Measurements from ENCODE around the gene ARHGEF38. TPM values are rescaled to one million over a fixed set of nuclear protein-coding genes. Genes with fewer than 3 reads are reported as not detected.
"Not testable (repeated sequence)": the region's sequence is repeated elsewhere in the genome, so short reads cannot be mapped to it uniquely, and the experiment has no call there.

Gene ARHGEF38
- total RNA-seq, 3 donors from 2014 or later: not detected

GRCh38 chr4:105607876-105608275, 55.5 kb downstream of the ARHGEF38 start:
- H3K4me3 Mint-ChIP-seq: no peak overlapping the region
- no peaks in the 10 kb centered on the region for H3K9me3 Mint-ChIP-seq
- H3K27me3 Mint-ChIP-seq (ENCODE audit: low read depth): peaks cover 6% of the 10 kb centered on the region
- no peaks in the 10 kb centered on the region for H3K4me1 Mint-ChIP-seq (ENCODE audit: low read depth)
- DNase-seq: no peak
- ATAC-seq: no peak
- H3K36me3 Mint-ChIP-seq (ENCODE audit: insufficient read depth): no peaks in the 10 kb centered on the region

- not testable (repeated sequence) for DNase-seq; H3K36me3 Mint-ChIP-seq (ENCODE audit: insufficient read depth); H3K9me3 Mint-ChIP-seq; H3K4me1 Mint-ChIP-seq (ENCODE audit: low read depth); H3K27me3 Mint-ChIP-seq (ENCODE audit: low read depth); ATAC-seq; H3K4me3 Mint-ChIP-seq
These were observed 57.4 kb downstream of the ARHGEF38 start for GRCh38 chr4:105609819-105610218.

- H3K9me3 Mint-ChIP-seq: no peaks in the 10 kb centered on the region
- no peaks in the 10 kb centered on the region for H3K4me1 Mint-ChIP-seq (ENCODE audit: low read depth)
- no peak for DNase-seq
These were observed 60.9 kb downstream of the ARHGEF38 start for GRCh38 chr4:105613306-105613705.

DNA sequence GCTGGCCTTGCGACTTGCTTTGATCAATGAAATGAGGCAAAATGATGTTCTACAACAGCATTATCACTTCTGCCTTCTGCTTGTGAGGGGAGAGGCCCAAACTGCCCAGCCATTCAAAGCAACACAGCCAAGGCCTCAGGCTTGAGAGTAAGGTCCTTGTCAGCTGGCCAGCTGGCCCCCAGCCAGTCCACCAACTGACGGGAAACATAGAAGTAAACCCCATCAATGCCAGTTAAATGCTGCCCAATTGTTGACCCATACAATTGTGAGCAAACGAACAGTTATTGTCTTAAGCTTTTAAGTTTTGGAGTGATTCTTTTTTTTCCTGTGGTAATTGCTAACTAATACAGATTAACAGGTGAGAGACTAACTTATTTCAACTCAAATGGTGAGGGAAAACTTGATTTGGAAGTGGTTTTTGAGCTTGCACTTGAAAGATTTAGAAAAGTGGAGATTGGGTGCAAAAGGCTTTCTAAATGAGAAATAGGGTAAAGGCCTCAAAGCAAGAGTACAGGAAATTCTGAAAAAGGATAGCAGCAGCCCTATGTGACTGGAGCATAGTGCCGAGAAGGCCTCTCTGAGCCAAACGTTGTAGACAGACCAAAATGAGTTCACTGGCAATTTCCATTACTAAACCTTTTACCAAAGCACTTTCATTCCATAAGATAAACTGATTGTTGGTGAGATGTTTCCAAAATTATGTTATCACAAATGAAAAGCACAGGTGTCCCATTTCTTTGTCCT, 66.9 kb downstream of the ARHGEF38 start:
- H3K36me3 Mint-ChIP-seq (ENCODE audit: insufficient read depth): no peaks in the 10 kb centered on the region
- ATAC-seq (no peak), DNase-seq (no peak)
- no peak overlapping the region for H3K4me3 Mint-ChIP-seq
- H3K4me1 Mint-ChIP-seq (ENCODE audit: low read depth): no peaks in the 10 kb centered on the region
- no peaks in the 10 kb centered on the region for H3K9me3 Mint-ChIP-seq
- no peaks in the 10 kb centered on the region for H3K27me3 Mint-ChIP-seq (ENCODE audit: low read depth)

More at GRCh38 chr4:105613306-105613705, 60.9 kb downstream of the ARHGEF38 start:
- H3K36me3 Mint-ChIP-seq (ENCODE audit: insufficient read depth): no peaks in the 10 kb centered on the region
- peaks cover 6% of the 10 kb centered on the region for H3K27me3 Mint-ChIP-seq (ENCODE audit: low read depth)
- no peak overlapping the region for H3K4me3 Mint-ChIP-seq
- ATAC-seq: no peak

GRCh38 chr4:105620640-105621323, 68.4 kb downstream of the ARHGEF38 start:
- Mint-ChIP-seq H3K9me3 (no peaks in the 10 kb centered on the region), H3K4me1 (ENCODE audit: low read depth) (no peaks in the 10 kb centered on the region), H3K27me3 (ENCODE audit: low read depth) (no peaks in the 10 kb centered on the region), H3K4me3 (no peak overlapping the region), H3K36me3 (ENCODE audit: insufficient read depth) (no peaks in the 10 kb centered on the region)
- DNase-seq (no peak), ATAC-seq (no peak)

GRCh38 chr4:105622269-105622668, 69.8 kb downstream of the ARHGEF38 start:
- H3K4me1 Mint-ChIP-seq (ENCODE audit: low read depth): no peaks in the 10 kb centered on the region
- H3K9me3 Mint-ChIP-seq: no peaks in the 10 kb centered on the region
- H3K27me3 Mint-ChIP-seq (ENCODE audit: low read depth): peaks cover 7% of the 10 kb centered on the region
- ATAC-seq (no peak), DNase-seq (no peak)
- no peaks in the 10 kb centered on the region for H3K36me3 Mint-ChIP-seq (ENCODE audit: insufficient read depth)
- no peak overlapping the region for H3K4me3 Mint-ChIP-seq

GRCh38 chr4:105623099-105623498, 70.7 kb downstream of the ARHGEF38 start:
- Mint-ChIP-seq H3K4me1 (ENCODE audit: low read depth) (no peaks in the 10 kb centered on the region), H3K4me3 (no peak overlapping the region), H3K27me3 (ENCODE audit: low read depth) (peaks cover 8% of the 10 kb centered on the region), H3K9me3 (no peaks in the 10 kb centered on the region), H3K36me3 (ENCODE audit: insufficient read depth) (no peaks in the 10 kb centered on the region)
- DNase-seq: no peak
- no peak for ATAC-seq

DNA sequence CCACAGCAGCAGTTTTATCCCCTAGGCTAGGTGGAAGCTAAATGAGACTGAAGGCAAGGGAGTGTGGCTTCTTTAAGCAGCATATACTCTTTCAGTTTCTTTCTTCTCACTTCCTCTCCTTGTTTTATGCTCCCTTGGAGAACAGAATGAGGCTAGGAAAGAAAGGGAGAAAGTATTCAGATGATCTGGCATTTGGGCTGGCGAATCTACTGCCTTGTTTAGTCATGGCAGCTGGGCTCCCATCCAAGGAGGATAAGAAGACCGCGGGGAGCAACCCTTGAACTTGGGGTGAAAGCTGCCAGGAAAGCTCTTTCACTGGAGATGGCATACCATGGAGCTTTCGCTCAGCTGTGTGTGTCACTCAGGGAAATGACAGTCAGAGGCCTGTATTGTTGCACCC, 72.1 kb downstream of the ARHGEF38 start:
- Mint-ChIP-seq H3K4me1 (ENCODE audit: low read depth) (no peaks in the 10 kb centered on the region), H3K9me3 (no peaks in the 10 kb centered on the region), H3K36me3 (ENCODE audit: insufficient read depth) (no peaks in the 10 kb centered on the region)

GRCh38 chr4:105625214-105625613, 72.8 kb downstream of the ARHGEF38 start:
- ATAC-seq: no peak
- no peaks in the 10 kb centered on the region for H3K9me3 Mint-ChIP-seq

More for the DNA sequence above, 72.1 kb downstream of the ARHGEF38 start:
- Mint-ChIP-seq H3K27me3 (ENCODE audit: low read depth) (peaks cover 12% of the 10 kb centered on the region), H3K4me3 (no peak overlapping the region)
- ATAC-seq: no peak
- no peak for DNase-seq

DNA sequence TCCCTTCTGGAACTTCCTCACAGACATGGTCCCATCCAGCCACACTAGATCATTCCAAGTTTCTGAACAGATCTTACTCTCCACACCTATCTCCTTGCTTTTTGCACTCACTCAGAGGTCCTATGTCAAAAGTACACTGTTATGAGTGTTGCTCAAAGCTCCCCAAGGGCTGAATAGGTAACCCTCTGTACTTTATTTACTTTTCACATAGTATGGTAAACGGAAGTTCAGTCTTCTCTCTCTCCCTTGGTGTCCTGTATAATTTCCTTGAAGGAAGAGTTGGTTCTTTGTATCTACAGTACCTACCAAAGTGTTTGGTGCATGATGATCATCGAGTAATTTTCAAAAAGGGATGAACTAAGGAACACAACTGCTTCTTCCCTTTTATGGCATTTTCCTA, 74.4 kb downstream of the ARHGEF38 start:
- no peaks in the 10 kb centered on the region for H3K36me3 Mint-ChIP-seq (ENCODE audit: insufficient read depth)
- H3K9me3 Mint-ChIP-seq: no peaks in the 10 kb centered on the region
- no peak overlapping the region for H3K4me3 Mint-ChIP-seq
- ATAC-seq: no peak
- no peak for DNase-seq
- H3K27me3 Mint-ChIP-seq (ENCODE audit: low read depth): peaks cover 12% of the 10 kb centered on the region
- no peaks in the 10 kb centered on the region for H3K4me1 Mint-ChIP-seq (ENCODE audit: low read depth)

More at GRCh38 chr4:105625214-105625613, 72.8 kb downstream of the ARHGEF38 start:
- no peak for DNase-seq
- Mint-ChIP-seq H3K4me3 (no peak overlapping the region), H3K27me3 (ENCODE audit: low read depth) (peaks cover 12% of the 10 kb centered on the region), H3K4me1 (ENCODE audit: low read depth) (no peaks in the 10 kb centered on the region), H3K36me3 (ENCODE audit: insufficient read depth) (no peaks in the 10 kb centered on the region)

DNA sequence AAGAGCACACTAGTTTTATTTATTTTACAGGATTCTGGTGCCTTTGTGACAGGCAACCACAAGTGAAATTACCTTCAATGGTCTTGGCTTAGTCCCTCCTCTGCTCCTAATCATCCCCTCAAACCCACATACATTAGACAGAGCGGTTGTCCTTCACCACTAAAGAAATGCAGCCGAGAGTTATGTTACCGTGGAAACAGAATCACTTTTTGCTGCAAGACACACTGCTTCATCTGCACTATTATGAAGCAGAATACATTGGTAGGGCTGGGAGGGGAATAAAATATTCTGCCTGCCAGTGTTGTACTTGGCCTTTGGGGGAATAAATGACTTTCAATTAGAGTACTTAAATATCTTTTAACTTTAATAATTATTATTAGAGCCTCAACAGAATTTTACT, 75.2 kb downstream of the ARHGEF38 start:
- DNase-seq (no peak), ATAC-seq (no peak)
- Mint-ChIP-seq H3K4me1 (ENCODE audit: low read depth) (no peaks in the 10 kb centered on the region), H3K36me3 (ENCODE audit: insufficient read depth) (no peaks in the 10 kb centered on the region), H3K27me3 (ENCODE audit: low read depth) (peaks cover 14% of the 10 kb centered on the region), H3K9me3 (no peaks in the 10 kb centered on the region), H3K4me3 (no peak overlapping the region)

DNA sequence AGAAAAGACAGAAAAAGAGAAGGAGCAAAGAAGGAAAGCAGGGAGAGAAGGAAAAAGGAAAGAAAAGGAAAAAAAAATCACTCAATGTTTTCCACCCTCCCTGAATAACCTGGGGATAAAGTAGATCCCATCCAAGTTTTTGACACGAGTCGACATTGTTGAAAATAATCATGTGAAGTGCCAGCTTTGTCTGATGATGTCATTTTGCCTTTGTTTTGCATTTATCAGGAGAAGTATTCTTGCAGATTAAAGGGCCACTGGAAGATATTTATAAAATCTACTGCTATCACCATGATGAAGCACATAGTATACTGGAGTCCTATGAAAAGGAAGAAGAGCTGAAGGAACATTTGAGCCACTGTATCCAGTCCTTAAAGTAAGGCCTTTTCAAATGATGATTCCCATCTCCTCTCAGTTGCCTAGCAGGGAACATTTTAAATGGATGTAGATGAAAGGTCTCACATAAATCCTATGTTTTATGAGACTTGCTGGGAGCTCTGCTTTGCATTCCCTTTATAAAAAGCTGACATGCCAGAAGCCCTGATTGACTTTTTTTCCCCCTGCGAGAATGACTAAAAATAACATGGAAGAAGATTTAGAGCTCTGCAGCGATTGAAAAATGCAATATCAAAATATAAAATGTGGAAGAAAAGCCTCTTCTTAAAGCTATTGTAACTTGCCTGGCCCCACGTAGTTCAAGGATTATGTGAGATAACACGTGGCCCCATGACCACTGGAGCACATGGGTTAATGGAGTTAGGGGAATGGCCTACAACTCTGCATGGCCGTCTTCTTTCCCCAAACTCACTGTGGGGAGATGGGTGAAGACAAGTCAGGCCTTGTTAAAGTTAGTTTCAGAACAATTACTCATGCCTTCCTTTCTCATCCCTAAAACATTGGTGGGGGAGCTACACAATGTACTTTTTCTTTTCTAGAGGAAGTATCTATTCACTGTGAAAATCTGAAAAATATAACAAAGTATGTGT, 78.5 kb downstream of the ARHGEF38 start:
- no peaks in the 10 kb centered on the region for H3K36me3 Mint-ChIP-seq (ENCODE audit: insufficient read depth)
- no peak overlapping the region for H3K4me3 Mint-ChIP-seq
- H3K9me3 Mint-ChIP-seq: no peaks in the 10 kb centered on the region
- no peaks in the 10 kb centered on the region for H3K4me1 Mint-ChIP-seq (ENCODE audit: low read depth)
- no peak for ATAC-seq
- no peak for DNase-seq
- H3K27me3 Mint-ChIP-seq (ENCODE audit: low read depth): peaks cover 16% of the 10 kb centered on the region

- no peaks in the 10 kb centered on the region for H3K36me3 Mint-ChIP-seq (ENCODE audit: insufficient read depth)
- H3K4me3 Mint-ChIP-seq: no peak overlapping the region
- ATAC-seq (no peak), DNase-seq (no peak)
- no peaks in the 10 kb centered on the region for H3K9me3 Mint-ChIP-seq
- H3K4me1 Mint-ChIP-seq (ENCODE audit: low read depth): no peaks in the 10 kb centered on the region
- peaks cover 12% of the 10 kb centered on the region for H3K27me3 Mint-ChIP-seq (ENCODE audit: low read depth)
These were observed 79.5 kb downstream of the ARHGEF38 start for GRCh38 chr4:105631818-105632400.

GRCh38 chr4:105632599-105632998, 80.2 kb downstream of the ARHGEF38 start:
- no peak overlapping the region for H3K4me3 Mint-ChIP-seq
- peaks cover 12% of the 10 kb centered on the region for H3K27me3 Mint-ChIP-seq (ENCODE audit: low read depth)
- peaks cover 2% of the 10 kb centered on the region for H3K4me1 Mint-ChIP-seq (ENCODE audit: low read depth)
- H3K36me3 Mint-ChIP-seq (ENCODE audit: insufficient read depth): no peaks in the 10 kb centered on the region
- H3K9me3 Mint-ChIP-seq: no peaks in the 10 kb centered on the region
- ATAC-seq: no peak
- no peak for DNase-seq
